Ureter (tissue), 1 donor: Measurements from ENCODE around the gene ASTN2. TPM values are rescaled to one million over a fixed set of nuclear protein-coding genes. Genes with fewer than 3 reads are reported as not detected.

Source experiments
- DNase-seq: peaks from one replicate; pipeline ENCODE4 v3.0.0-alpha.2; 2020; ENCODE audit warnings: low spot score
- total RNA-seq: library from RNA; stranded (reverse); gene quantifications from one replicate; pipeline ENCODE4 v1.2.4, GENCODE V29; 2023
- donor health status: DM: yes; HTN: yes; CAD: no.

ASTN2 gene
- total RNA-seq, 1 donor from 2014 or later: 19.6 TPM

DNA sequence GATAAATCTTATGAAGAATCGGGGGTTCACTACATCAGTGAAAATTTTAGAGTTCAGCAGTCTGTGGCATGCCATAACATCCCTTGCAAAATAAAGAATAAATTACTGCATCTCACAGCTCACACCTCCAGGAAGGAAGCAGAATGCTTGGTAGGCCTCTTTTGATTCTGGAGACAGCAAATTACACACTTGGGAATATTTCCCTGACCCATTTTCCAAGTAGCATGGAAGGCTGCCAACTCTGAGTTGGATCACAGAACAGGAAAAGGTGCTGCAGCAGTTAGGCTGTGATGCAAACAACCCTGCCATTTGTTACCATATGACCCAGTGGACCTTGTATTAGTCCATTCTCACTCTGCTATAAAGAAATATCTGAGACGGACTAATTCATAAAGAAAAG lies 293.5 kb downstream of the ASTN2 start:
- DNase-seq: no peak

DNA sequence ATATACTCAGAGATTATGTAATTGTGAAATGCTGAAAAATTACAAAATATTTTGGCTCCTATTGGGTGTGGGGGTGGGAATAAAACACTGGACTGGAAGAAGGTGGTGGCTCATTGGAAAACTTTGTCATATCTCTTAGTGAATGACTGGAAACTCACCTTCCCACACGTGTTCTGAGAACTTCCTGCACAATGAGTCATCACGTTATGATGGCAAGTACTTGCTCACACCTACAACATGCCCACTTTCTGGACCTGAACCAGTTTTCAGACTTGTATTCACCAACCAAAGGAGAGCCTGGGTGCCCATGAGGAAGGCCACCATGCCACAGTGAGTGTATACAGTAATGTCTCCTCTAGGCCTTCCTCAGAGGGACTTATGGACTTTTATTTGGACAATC lies 294.8 kb downstream of the ASTN2 start:
- DNase-seq: no peak

DNA sequence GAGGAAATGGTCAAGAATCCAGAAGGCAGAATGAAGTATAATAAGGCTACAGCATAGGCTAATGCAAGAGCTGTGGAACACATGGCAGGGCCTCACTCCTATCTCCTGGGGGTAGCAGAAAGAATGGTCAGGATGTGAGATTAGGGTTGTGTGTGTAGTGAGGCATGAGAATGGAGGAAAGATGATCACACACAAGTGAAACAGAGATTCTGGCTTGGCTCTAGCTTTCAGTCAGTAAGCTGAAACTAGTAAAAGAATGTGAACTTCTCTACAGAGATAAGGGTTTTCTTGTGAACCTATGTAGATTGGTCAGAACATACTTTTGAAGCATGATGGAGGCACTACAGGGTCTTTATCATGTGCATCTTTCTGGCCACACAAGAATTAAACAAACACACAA lies 298.8 kb downstream of the ASTN2 start:
- DNase-seq: no peak

DNA sequence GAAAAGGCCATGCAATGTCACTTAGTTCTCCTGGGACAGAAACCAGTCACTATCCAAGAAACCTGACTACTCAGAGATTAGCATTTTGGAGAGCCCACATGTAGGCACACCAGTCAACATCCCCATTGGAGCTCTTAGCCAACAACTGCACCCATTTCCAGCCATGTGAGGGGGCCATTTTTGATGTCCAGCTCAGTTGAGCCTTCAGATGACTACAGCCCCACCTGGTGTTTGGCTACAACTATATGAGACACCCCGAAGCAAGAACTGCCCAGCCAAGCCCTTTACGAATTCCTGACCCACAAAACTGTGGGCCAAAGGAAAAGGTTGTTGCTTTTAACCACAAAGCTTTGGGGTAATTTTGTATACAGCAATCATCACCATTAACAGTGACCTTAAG lies 300.1 kb downstream of the ASTN2 start:
- no peak for DNase-seq

DNA sequence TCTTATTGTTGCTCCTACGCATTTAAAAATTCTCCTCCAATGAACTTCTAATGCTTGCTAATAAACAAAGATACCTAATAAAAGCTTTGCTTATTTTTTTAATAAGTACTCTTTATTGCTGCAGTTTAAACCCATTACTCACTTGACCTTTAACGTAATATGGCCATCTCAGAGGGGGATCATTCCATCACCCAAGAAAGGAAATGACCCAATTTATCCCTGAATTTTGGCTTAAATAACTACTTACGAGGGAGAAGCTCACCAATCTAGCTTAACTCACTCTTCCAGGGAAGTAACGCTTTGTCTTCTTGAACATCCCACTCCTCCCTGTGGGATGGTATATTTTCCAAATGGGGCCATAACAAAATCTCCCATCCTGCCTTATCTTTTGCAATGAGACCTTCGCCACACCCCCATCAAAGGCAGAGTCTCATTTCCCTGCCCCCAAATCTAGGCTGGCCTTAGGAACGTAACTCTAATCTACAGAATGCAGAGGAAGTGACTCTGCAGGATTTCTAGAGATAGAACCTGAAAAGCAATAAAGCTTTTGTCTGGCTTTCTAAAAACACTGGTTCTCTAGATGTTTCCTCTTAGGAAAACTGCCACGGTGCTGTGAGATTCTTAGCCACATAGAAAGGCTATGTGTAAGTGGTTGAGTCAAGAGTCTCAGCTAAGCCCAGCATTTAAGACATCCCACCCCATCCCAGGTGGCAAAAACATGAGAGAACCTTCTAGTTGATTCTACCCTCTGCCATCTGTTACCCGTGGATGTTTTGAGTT lies 310.0 kb downstream of the ASTN2 start:
- no peak for DNase-seq

DNA sequence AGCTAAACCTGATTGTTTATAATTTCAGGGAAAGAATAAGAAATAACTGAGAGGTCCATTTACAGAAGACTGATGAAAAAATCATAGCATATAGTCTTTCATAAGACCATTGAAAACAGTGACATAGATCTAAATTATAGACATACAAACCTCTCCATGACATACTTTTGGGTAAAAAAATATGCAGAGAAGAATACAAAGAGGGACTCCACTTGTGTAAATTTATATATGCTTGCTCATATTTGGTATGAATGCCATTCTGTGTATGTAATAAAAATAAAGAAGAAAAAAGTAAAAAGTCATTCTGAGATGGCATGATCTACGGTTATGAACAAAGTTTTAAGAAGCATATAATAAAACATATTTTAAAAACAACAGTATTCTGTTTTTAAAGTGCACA lies 310.7 kb downstream of the ASTN2 start:
- DNase-seq: no peak

DNA sequence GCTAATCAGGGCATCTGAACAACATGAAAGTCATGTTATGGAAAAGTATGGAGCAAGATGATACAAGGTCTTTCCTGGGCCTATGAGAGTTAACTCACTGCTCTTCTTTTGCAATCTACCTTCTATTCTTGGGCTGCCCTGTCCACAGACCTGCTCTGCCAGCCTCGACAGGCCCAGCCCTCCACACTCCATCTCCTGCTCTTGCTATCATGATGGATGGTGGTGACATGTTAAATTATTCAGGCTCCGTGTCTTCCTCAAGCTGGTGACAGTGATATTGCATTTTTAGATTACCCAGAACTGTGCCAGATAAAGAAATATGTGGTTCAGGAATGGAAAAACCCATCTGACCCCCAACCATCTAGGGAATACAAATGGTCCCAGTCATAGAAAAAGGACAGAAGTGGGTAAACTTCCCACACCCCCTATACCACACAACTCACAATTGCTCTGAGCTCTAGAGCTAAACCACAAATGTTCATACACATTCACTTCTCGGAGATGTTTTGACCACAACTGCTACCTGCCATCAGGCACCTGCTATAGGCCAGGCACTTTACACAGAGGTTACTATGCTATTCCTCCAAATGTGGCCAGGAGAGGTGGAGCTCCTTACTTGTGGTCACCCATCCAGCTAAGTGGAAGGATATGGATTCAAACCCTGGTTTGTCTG lies 311.3 kb downstream of the ASTN2 start:
- no peak for DNase-seq

DNA sequence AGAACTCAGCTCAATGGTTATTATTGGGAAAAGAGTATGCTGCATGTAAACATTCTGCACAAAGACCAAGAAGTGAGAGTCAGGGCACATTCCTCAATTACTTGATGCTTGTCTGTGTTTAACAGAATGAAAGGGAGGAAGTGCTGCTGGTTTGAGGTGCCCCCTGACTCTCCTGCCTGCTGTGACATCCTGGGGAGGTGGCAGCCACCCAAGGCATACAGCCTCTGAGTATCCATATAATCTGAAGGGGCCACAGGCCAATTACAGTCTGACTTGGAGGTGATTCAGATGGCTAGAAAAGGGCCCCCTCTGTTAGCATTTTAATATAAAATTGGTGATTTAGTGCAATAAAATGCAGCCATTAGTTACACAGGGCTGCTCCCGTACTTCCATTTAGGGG lies 313.8 kb downstream of the ASTN2 start:
- no peak for DNase-seq

DNA sequence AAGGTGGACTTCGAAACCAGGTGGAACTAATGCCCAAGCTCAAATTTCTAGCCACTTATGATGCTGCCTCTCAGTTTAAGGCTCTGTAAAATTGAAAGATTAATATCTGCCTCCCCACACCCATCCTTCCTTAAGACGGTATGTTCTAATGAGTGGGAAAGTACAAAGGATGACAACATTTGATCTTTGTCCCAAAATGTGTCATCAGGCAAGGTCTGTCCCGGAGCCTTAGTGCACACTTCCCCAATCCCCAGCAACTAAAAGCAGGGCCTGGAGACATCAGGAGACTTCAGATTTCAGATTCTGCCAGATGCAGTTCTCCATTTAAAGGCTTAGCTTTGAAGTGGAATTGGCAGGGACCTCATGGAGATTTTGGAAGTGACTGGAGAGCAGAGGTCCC lies 316.5 kb downstream of the ASTN2 start:
- no peak for DNase-seq

DNA sequence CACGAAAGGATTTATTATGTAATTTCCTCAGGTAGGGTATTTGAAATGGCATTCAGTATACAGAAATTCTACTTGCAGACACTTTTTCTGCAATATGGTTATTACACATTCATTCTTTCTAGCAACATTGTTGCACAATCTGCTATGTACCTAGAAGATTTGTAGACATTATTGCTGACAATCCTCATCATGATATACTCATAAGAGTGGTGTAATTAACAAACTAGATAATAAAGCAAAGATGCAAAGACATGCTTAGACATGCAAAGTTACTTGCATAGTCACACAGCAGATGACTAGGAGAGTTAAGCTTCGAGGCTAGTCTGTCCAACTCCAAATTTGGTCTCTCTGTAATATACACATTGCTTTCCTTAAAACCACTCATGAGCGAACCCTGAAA lies 317.1 kb downstream of the ASTN2 start:
- DNase-seq: no peak

DNA sequence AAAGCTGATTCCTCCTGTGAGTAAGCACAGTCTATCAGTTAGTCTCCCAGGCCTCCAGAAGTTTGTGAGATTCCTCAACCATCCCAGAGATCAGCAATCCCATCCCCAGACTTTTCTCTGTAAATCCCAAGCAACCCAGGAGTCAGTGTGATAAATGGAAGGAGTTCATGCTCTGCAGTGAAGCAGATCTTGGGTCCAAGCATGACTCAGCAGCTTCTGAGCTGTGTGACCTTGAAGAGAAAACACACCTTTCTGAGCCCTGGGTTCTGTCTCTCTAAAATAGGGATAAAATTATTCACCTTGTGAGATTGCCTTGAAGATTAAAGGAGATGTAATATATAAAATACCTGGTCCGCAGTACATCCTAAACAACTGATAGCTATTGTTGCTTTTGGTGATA lies 318.7 kb downstream of the ASTN2 start:
- DNase-seq: no peak

DNA sequence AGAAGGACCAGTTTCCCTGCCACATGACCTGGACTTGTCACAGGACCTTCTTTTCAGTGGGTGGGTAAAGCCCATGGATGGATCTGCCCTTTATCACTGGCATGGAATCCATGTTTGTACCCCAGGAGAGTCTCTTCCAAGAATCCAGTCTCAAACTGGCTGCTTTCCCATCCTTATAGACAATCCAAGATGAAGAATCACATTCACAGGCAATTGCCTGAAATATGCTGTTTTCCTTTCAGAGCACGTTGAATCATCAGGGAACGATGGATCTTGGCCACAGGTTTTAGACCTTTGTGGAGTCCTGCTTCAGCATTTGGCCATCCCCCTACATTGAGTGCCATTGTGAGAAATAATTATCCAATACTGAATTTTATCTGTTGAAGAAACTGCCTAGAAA lies 319.8 kb downstream of the ASTN2 start:
- no peak for DNase-seq

DNA sequence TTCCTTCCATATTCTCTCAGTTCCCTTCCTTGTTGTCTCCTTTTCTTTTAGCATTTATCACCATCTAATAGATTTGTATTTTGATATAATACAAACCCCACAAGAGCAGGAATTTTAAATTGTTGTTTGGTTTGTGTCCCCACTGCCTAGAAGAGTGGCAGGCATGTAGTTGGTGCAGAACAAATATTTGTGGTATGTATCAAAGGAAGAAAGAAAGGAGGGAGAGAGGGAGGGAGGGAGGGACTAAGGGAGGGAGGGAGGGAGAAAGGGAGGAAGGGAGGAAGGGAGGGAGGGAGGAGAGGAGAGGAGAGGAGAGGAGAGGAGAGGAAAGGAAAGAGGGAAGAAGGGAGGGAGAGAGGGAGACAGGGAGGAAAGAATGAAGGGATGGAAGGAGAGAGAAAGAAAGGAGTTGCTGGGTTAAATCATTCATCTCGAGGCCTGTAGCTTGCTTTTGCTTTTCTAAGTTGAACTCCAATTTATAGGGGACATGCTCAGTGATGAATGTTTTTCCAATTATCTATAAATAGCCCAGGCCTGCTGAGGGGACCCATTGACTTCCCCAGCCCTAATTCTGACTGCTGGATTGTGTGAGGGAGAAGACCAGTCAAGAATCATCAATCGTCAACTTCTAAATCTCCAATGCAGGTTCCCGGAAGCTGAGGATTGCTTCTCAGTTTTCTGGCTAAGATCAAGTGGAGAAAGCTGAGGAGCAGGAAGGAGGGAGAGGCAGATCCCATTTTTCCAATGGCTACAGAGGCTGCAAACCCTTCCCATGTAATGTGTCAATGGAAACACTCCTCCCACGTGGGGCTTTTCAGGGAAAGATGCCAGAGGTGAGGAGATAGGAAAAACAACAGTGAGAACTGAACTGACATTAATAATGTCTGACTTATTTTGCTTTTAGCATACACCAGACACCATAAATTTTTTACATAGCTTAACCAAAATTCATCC lies 320.7 kb downstream of the ASTN2 start:
- DNase-seq: no peak

DNA sequence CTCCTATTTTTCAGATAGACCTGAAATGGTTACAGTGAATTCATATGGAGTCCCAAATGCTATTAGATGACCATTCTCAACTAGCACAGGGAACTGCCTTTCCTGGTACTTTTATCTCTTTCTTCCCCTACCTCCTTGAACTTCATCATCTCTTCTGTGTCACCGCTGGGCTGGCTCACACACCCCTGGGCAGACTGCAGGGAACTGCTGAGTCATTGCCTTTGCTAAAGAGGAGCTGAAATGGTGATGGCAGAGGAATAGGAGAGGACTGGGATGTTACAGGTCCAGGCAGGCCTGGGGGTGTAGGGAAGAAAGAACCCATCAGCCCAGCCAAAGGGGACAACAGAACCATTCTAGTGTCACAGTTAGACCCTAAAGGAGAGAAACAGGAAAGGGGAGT lies 322.3 kb downstream of the ASTN2 start:
- no peak for DNase-seq

DNA sequence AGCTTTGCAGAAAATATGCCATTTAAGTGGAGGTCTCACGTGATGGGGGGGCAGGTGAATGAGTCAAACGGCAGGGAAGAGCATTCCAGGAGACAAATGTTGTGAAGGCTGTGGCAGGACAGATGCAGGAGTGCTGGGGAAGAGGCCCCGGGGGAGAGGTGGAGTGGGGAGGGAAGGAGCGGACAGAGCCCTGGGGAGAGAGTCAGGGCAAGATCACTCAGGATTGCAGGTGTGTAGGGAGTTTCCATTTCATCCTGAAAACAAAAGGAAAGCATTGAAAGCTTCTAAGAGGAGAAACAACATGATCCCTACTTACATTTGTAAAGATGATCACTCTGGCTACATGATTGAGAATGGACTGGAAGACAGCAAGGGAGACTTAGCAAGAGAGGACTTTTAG lies 323.3 kb downstream of the ASTN2 start:
- no peak for DNase-seq

DNA sequence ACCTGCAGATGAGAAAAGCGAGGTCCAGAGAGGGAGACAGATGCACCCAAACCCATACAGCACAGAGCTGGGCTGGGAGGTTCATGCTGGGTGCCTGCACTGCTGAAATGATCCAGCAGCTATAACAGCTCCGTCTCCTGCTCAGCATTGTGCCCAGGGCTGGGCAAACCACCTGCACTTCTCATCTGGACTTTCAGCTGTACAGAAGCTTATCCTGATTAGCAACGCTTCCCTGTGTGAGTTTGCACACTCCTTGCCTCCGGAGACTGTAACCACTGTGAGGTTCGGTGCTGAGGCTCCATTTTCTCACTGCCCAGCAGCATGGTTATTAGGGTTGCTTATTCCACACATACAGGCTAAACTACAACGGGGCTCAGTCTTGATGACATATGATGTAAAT lies 326.1 kb downstream of the ASTN2 start:
- no peak for DNase-seq

DNA sequence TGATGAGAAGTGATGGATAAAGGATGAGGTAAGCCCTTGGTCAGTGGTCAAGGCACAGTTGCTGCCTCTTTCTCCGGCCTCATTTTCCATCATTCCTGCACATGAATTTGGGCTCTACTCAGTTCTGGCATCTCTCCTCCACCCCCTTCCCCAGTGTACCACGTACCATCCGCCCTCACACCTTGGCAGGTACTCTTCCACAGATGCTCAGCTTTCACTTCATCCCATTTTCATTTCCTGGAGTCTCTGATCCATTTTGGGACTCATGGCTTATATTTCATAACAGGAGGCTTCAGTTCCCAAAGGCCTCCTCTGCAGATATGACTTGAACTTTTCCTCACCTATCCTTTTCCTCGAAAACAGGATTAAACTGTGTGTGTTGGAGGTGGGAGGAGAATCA lies 326.7 kb downstream of the ASTN2 start:
- DNase-seq: no peak

DNA sequence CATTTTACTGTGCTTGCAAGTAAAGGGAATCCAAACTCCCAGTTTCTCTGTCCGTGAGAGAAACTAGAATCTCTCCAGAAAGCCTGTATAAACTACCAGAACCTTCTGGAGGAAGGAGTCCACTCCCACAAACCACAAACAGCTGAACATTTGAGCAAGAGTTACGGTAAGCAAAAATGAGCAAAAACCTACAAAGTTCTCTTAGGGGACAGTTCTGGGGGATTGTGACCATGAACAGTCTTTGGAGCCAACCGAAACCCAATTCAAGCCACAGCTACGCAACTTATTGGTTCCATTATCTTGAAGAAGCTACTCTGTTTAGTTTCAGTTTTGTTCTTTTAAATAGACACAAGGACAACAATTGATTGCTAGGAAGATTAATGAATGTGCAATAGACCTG lies 330.6 kb downstream of the ASTN2 start:
- no peak for DNase-seq

DNA sequence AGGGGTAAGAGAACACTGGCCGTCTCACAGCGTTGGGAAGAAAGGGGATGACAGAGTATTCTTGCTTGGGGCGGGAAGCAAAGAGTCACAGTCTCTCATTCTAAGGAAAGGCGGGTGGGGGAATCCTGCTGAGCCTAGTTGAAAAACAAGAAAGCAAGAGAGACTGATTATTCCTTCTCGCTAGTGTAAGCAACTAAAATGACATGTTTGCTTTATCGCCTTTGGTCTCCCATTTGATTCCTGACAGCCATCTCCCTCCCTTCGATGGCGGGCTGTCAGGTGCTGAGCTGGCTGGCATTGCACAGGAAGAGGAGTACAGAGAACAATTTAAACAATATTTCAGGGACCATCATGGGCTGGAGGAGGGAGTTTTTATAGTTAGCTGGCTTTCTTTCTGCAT lies 331.3 kb downstream of the ASTN2 start:
- no peak for DNase-seq

DNA sequence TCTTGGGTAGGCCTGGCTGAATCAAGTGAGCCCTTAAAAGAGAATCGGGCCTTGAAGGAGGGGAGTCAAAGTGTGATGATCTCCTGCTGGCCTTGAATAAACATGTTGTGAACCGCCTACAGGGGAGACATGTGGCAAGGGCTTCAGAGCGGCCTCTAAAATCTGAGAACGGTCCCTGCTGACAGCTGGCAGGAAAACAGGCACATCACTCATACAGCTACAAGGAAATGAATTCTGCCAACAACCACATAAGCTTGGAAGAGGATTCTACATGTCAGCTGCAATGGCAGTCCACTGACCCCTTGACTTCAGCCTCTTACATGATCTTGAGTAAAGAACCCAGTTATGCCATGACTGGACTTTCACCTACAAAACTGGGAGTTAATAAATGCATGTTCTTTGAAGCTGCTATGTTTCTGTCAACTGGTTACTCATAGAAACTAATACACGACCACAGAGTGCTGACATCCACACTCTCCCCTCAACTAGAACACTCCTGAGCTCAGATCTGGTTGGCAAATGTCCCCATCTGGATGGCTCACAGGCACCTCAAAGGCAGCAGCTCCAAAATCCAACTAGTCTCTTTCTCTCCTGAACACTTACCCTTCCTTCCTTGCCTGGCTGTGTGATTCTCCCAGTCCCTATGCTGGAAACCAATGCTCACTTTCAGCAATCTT lies 333.1 kb downstream of the ASTN2 start:
- DNase-seq: no peak

DNA sequence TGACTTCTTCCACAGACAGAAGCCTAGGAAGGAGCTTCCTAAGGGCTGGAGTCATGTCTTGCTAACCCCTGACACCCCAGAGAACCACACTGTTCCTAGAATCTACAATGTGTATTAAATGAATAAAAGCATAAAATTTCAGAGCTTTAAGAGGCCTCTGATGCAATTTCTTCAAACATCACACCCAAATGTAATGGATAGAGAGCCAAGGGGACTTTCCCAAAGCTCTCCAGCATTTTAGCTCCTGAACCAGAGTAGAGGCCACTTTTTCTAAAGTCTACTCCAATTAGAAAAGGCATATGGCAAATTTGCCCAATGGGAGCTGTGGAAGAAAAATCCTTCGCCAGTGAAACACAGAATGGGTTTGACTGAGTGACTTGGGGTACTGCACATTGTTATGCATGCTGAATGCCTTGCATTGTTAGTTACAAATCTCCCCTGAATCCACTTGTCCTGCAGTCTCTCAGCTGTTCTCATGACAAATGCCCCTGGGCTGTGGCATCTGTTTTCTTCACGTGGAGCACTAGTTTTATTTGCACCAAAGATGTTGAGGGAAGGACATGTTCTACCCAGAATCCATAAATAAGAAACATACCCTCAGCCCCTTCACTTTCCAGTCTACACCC lies 334.0 kb downstream of the ASTN2 start:
- no peak for DNase-seq
